CMK (cell line): ENCODE measurements around the gene TNFAIP1.

Source experiments
- DNase-seq: peaks from one replicate; pipeline ENCODE4 v3.0.0-alpha.2; 2010; ENCODE audit warnings: low read depth

Gene TNFAIP1

GRCh38 chr17:28346199-28346580, 10.6 kb downstream of the TNFAIP1 start:
- no peak for DNase-seq

GRCh38 chr17:28346746-28347246, 11.2 kb downstream of the TNFAIP1 start:
- no peak for DNase-seq

DNA sequence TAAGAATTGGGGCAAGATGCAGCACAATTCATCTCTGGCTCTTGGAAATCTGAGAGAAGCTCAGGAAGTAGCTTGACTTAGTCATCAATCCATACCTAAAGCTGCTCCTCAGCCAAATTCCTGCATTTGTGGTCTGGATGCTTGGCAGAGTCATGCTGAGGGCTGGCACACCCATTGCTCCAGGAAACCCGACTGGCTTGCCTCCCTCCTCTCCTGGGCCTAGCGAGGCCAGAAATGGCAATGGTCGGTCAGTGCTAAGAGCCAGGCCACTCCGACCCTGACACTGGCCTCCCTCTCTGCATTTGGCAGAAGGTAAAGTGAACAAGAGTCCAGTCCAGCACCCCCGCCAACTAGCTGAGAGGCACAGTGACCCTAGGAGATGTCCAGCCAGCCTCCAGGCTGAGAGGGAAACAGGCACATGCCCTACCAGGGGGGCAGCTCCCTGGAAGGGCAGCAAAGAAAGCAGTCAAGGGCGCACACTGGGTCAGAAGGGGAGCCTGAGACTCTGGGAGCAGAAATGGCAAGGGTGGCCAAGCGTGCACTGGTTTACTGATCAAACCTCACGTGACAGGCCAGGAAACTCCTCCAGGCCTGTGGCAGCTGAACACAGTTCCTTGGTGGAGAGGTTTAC, 11.8 kb downstream of the TNFAIP1 start:
- no peak for DNase-seq

DNA sequence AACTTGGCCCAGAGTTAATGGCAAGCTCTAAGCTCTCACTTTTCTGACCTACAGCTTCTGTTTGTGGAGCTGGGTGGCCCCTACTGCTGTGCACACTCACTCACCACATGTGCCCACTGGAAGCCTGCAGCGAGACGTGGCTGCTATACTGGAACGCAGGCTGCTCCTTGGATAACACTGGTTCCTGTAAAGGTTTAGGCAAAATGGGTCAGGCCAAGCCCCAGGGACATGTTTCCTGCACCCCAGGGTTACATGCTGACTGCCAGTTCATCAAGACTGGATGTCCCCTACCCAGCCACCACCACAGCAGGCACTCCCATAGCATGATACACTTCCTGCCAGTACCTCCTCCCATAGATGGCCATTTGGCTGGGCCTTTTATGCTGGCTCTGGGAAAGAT, 13.4 kb downstream of the TNFAIP1 start:
- DNase-seq, result no peak

- DNase-seq, result no peak
Observed at GRCh38 chr17:28350271-28350670, 14.7 kb downstream of the TNFAIP1 start.

DNA sequence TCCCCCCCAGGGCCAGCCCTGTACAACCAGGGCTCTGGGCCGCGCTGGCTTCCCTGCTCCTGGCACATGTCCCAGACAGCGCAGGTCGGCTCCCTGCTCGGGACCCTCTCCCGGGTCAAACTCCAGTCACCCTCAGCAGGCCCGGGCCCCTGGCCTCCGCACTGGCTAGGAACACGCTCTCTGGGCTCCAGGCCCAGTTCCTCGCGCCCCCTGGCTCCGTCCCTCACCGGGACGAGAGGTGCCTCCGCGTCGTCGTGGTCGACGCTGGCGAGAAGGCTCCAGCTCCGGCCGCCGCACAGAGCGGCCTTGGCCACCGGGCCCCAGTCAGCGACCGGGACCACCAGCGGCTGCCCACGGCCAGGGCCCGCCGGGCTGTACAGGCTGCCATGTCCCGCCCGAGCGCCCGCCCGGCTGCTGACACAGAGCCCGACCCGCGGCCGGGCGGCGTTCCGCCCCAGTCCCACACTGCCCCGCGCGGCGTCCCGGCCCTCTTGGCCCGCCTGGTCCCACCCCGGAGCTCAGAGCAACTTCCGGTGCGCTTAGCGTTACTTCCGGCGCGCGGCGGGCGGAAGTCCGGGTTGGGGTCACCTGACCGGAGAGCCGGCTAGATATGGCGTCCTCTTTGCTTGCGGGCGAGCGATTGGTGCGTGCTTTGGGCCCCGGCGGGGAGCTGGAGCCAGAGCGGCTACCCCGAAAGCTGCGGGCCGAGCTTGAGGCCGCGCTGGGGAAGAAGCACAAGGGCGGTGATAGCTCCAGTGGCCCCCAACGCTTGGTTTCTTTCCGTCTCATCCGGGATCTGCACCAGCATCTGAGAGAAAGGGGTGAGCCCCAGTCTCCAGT, 21.7 kb downstream of the TNFAIP1 start, which contains the start of gene POLDIP2:
Gene POLDIP2, minus strand, starts transcription at position 467 of the 840 bp plus-strand sequence. Its CDS starts 79 bp downstream, at position 388.
- peak; percentile 73 for DNase-seq

DNA sequence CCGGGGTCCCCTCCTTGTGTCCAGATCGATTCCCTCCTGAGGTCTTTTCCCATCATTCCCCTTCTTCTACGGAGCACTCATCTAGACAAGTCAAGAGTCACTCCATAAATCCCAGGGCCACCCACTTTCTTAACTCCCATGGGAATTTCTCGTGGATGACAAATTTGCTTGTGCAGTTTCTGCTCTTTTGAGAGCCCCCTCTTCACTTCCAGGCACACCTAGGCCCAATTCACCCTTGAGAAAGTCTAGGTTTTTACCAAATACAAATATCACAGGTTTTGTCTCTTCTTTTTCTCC, 22.3 kb downstream of the TNFAIP1 start:
- DNase-seq, result no peak

GRCh38 chr17:28363186-28363585, 27.6 kb downstream of the TNFAIP1 start:
- no peak for DNase-seq

DNA sequence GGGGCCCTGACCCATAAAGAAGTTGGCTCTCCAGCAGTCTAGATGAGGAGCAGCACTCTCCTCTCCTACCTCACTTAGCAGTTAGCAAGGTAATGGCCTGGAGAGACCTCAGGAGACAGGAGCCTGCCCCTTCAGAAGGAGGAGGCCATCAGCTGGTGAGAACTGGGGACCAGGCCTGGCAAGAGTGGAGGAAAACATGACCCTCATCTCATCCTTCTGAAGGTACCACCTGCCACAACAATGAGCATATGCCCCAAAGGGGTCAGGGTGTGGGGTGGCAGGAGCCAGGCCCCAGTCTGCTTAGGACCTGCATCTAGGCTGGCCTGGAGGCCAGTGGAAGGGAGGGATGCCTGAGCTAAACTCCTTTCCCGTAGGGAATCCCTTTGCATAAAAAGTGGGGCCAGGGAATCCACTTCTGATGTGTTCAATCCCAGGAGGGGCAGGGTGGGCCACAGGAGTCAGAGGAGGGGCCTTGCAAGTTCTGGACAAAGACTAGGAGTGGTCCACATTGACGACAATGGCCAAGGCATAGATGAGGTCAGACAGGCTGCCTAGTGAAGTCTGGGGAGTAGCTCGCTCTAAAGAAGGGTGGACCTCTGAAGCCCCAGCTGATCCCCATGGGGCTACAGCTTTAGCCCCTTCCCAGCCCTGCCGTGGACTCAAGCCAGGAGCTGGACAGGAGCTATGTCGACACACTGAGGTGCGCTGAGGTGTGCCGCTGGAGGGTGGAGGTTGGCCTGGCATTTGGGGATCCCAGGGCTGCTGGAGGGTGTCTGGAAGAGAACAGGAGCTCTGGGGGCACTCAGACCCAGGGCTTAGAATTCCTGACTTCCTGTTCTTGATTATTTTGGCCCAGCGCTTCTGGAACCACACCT, 28.5 kb downstream of the TNFAIP1 start:
- no peak for DNase-seq

DNA sequence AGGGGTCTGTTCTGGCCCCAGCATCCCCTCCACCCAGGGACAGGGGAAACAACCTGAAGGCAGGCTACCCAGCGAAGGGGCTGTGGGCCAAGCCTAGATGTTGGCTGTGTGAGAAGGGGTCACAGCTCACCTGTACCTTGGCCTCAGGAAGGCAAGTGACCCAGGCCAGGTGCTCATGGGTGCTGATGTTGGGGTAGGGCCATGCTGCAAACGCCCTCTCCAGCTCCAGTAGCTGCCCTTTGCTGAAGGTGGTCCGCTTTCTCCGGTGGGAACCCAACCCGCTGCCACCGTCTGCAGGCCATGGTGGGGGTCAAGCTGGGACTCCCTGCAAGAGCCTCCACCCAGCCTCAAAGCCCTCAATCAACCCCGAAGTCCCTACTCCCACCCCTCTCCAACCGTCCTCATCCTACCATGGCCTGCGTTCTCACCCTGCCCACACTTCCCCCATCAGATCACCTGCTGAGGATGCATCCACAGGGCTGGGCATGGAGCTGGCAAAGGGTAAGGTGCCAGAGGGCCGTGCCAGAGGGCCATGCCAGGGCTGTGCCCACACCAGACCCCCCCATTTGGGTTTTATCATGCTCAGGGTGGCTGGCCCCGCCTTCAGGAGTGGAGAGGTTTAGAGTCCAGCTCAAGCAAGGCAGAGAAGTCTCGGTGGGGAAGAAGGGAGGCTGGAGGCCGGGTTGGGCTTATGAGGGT, 29.3 kb downstream of the TNFAIP1 start, which contains the start of gene SEBOX:
Gene SEBOX, minus strand, starts transcription at position 535 of the 699 bp plus-strand sequence. Its CDS starts 48 bp downstream, at position 487.
- no peak for DNase-seq

GRCh38 chr17:28365487-28365886, 29.9 kb downstream of the TNFAIP1 start:
- DNase-seq, result no peak

DNA sequence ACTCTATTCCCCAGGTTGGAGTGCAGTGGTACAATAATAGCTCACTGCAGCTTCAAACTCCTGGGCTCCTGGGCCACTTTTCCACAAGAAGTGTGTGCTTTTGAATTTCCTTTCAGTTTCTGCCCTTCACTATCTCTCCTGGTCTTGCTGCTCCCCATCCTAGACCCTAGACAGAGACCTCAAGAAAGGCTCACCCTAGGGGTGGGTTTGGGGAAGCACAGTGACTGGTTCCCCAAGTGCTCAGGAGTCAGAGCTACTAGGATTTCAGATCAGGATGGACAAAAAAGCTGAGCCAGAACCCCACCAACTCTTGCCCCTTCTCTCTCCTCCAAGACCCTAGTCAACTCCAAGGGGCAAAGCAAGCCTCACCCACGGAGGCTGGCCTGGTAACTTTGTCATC, 31.0 kb downstream of the TNFAIP1 start:
- DNase-seq, result no peak

DNA sequence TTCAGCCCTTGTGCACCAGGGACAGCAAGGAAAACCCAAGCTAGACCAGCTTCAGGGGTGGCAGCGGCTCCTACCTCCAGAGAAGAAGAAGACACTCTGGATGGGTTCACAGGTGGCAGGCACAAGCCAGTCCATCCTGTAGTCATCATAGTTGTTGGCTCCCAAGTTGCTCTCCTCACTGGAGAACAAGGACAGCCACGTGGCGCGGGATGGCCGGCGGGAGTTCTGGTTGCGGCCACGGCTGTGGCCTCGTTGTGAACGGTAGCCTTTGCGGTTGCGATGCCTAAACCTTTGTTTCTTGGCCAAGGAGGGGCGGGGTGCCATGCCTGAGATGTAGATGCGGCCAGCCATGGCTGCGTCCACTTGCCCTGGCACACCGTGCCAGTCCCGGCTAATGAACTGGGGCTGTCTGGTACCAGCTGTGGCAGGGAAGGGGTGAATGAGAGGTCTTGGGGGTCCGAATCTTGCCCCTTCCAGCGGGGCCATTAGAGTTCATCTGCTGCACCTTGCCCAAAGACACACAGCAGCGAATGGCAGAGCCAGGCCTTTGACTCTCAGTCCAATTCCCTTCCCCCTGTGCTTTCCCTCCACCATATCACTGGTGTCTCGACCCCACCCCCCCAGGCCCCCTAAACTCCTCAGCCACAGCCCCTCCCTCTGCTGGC, 32.2 kb downstream of the TNFAIP1 start:
- no peak for DNase-seq

DNA sequence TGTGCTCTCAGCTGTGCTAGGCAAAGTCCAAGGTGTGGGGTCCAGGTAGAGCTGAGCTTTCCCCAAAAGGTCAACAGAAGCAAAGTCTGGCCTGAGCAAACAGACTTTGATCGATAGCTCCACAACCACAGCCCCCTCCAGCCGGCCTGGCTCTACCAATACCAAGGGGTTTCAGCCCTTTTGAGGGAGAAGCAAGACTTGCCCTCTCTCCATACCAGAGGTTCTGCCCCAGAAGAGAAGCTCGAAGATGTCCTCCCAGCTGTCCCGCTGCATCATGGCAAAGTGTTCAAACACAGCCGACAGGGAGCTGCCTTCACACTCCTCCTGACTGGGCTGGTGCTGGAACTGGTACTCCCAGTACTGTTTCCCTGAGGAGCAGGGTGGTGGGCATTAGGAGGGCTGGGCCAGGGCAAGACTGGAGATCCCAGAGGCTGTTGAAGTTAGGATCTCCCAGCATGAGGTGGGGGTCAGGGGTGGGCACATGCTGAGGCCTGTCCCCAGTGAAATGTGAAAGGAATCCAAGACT, 32.8 kb downstream of the TNFAIP1 start:
- DNase-seq, result no peak

GRCh38 chr17:28368915-28369683, 33.5 kb downstream of the TNFAIP1 start:
- DNase-seq, result no peak

- DNase-seq, result no peak
Observed at GRCh38 chr17:28369684-28370034, 34.1 kb downstream of the TNFAIP1 start.

GRCh38 chr17:28370035-28370743, 34.6 kb downstream of the TNFAIP1 start, which contains the start of gene VTN:
Gene VTN, minus strand, starts transcription at chr17:28370307. Its CDS starts 104 bp downstream, at chr17:28370203.
- DNase-seq, result no peak

DNA sequence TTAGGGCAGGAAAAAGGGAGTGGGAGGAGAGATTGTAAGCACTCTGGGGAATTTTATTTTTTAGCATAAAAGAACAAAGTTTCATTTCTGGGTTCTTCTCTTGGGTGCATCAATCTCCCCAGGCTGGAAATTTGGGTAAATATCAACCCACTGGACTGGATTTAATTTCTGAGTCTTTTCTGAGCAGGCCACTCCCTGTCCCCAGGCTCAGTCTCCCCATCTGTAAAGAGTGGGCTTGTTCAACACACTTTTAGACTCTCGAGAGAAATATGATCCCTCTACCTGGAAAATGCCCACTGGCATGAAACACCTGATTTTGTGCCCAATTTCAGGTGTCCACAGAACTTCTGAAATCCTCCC, 35.2 kb downstream of the TNFAIP1 start:
- no peak for DNase-seq
